Activated CD4-positive, alpha-beta T cell treated with anti-CD3 and anti-CD28 coated beads, Interleukin-2, amount 50 U/mL, for 16 hours (primary cell): ENCODE results near the gene RPS6KA2.

ENCODE experiments used
- DNase-seq: peaks from one replicate; pipeline ENCODE4 v3.0.0-alpha.2; 2020

RPS6KA2 gene

DNA sequence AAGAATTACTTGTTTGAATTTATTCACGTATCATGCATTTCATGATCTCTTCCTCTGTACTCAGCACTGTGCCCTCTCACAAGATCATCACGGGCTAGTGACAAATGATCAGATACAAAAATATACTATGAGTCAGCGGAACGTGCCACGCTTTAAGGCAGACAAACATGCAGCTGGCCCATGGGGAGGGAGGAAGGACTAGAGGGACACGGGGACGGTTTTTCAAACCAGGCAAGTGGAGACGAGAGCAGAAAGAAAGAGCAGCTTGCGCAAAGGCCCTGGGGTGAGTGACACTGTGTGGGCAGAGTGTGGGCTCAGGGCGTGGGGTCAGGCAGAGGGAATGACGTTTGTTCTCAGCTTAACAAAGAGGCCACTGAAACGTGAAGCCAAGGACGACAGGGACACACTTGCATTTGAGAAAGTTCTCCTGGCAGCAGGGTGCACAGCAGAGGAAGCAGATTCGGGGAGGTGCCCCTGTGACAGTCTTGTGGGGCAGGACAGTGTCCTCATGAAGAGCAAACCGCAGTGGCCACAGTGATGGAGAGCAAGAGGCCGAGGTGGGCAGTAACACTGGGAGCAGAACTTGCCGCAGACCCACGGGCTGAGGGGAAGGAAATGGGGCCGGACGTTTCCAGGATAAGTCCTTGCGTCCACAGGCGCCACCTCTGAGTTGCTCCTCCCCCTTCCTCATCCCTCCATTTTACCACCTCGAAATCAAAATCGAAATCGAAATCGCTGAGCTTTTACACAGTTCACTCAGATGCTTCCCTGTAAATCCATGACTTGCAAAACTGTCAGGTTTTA is 6.9 kb upstream of the RPS6KA2 start:
- no peak for DNase-seq

DNA sequence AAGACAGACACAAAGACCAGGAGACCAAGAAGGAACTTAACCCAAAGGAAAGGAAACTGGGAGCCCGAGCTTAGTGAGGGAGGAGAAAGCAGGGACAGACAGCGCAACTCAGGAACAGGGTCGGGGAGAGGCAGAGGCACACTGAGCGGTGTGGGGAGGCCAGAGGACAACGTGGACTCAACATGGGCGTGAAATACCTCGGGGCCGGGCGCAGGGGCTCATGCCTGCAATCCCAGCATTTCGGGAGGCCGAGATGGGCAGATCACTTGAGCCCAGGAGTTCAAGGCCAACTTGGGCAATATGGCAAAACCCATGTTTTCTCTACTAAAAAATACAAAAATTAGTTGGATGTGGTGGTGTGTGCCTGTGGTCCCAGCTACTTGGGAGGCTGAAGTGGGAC is 5.7 kb upstream of the RPS6KA2 start:
- no peak for DNase-seq

DNA sequence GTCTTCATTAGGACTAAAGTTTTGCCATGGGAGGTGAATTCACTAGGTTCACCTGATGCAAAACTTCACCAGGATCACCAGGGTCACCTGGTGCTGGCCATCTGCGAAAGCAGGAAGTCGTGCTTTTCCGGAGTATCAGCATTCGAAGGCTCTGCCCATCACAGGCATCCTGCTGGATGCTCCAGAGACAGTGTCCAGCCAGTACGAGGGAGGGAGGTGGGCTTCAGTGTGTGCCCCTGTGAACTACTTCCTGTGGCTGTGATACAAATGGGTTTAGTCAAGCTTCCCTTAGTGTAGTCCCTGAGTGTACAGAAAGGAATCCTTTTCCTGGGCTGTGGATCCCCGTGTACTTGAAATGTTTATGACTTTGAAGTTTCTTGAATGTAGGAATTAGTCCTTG is 3.4 kb upstream of the RPS6KA2 start:
- no peak for DNase-seq

DNA sequence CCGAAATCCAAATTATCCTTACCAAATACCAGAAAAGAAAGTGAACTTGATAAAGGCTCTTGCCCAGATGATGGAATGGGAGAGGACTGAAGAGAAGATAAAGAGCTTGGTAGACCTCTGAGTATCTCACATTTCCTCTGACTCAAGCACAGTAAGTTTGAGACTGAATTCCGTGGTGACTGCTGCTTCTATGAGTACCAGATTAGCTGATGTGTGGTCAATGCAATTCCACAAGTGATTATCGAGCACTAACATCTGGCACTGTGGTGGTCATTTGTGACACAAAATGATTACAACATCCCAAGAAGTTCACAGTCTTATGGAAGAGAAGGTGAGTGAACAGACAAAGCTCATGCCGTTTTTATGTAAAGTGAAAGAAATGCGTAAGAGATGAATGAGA is 2.6 kb upstream of the RPS6KA2 start:
- peak; percentile 3 for DNase-seq

DNA sequence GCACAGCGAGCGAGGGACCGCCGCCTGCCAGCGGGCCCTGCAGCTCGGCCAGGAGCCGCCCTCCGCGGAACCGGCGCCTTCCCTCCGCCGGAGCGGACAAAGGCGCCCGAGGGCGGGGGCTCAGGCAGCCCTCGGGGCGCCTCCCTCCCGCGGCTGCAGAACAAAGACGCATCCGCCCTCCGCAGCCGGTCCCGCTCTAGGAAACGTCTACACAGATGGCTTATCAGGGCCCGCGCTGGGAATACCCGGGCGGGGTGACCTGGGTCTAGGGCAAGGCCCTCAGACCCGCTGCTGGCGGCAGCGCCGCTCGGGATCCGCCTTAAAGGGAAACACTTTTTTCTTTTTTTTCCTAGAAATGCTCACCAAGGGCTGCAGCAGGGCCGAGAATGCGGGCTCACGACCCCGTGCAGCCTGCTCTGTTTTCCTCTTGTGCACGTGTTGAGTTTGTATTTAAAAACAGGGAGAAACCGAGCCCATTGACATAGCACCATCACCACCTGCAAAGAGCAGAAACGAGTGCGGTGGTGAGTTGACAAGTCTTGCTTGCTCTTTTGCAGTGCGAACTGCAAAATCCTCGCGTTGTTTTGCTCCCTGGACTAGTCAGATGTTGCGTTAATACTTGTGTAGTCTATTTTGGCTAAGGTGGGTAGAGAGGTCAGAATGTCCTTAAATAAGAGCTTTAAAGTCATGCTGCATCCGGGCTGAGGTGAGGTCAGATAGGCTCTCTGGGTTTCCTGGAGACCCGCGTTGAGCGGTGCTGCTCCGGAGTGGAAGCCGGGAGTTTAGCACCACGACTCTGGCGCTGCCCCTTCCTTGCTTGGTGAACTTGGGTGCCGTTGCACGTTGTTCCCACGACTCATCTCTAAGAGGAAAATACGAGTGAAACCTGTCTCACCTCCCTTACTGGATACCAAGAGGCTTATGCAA is 1.1 kb upstream of the RPS6KA2 start:
- peak; percentile 35 for DNase-seq

DNA sequence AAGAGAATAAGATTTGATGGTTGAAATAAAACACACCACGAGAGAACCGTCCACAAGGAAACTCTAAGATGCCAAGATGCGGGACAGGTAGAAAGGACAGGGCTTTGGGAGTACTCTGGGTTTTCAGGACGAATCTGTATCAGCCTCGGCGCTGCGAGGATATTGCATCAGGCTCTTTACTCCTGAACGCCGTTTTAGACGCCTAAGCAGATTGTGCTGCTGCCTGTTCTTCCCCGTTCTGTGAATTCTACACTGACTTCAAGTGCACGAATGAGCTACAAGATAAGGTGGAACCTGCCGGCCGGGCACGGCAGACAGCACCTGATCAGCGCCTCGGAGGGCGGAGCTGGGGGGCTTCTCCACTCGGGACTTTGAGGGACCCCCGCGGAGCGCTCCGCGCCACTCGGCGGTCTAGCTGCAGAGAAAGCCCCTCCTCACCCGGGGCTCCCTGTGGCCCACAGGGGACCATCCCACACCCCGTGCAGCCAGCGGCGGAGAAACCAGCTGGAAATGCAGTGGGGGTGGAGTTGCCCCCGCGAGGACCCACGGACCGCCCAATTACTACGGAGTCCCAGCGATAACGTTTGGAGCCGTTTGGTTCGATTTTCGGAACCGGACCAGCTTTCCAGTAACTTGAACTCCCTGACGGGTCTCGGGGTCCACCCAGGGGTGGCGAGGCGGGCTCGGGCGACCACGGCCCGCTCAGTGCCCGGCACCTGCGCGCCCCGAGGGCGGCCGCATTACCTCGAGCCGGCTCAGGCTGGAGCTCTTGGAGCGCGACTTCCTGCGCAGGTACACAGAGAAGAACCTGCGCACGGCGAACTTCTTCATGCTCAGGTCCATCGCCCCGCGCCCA is 646 bp downstream of the RPS6KA2 start:
- DNase-seq = peak; percentile 6

DNA sequence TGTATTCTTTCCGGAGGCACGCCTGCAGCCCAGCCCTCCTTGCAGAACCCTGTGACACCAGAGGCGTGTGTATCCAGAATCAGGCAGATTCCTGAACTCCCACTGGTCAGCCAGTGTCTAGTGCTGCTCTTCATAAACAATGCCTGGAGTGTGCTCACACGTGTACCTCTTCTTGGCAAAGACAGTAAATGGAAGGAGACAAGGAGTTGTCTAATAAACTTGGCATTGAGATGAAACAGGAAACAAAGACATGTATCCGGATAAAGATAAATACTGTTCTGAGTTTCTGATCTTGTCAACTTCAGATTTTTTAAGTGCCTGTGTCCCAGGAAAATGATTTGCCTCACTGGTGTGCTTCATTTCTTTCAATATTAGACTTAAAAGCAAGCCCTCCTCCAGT is 1.7 kb downstream of the RPS6KA2 start:
- no peak for DNase-seq

DNA sequence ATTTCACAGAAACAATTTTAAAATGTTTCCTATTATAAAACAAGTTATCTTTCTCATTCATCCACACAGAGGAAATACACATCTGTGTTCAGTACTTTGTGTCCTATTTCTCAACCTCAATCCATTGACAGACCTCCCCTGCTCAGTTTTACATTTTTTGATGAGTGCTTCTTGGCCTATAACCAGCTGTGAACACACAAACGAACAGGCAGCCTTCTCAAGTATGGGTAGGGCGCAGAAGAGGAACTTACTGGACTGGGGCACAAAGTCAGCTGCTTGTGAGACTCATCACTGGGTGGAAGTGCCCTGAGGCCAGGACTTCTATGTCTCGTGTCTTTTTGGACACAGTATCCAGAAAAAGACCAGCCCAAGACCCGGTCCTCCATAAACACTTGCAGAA is 2.8 kb downstream of the RPS6KA2 start:
- DNase-seq = no peak

DNA sequence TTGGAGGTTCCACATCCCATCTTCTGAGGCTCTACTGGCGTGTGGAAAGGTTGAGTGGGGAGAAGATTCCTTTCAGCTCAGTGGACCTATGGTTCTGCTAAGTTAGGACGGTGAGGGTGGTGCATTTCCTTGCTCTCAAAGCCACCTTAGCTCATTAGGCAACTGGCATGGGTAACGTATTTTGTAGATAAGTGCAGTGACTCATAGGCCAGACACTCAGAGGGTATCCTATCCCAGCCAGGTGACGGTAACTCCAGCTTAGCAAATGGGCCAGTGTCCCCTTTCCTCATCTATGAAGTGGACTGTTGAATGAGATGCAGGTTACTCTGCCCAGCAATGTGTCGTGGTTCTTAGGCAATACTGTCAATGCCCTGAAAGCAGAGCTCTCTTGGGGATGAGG is 3.7 kb downstream of the RPS6KA2 start:
- DNase-seq = no peak

DNA sequence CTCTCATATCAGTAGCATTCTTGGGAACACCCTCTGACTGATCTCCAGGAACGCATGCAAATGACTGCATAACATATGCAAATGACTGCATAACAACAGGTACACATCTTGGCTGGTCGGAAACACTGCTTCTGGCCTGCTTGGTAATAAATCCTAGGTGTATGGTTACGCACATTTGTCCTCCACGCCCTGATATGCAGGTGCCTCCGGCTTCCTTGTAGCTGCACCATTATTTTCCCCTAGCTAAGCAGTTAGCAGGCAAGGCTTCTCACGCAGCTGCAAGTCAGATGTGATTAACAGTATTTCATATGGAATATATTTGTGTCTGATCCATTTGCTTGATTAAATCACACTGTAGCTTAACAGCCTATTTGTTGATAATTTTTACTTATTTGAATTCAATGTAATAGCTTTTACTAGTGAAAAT is 5.9 kb downstream of the RPS6KA2 start:
- no peak for DNase-seq

DNA sequence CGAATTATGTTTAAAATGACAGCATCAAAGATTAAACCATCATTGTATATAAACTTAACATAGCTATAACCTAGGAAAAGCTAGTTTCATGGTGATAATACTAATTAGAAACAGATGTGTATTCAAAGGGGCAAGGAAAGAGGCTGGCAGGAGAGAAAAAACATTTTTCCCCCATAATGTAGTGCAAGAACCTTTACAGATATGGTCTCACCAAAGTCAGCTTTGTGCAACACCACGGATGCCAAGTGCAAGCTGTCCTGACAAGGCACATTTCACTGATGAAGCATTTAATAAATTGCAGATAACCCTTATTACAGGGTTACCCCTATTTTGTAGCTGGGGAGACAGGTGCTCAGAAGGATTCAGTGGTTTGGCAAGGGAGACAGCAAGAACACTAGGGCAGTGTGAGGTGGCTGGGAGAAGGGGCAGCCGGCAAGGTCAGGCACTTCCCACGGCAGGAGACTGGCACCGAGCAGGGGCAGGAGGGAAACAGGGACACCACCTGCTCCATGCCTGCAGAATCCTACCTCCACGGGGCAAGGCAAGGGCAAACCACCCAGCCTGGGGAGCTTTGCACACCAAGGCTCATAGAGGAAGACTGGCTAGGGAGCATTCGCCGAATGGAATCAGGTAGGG is 6.5 kb downstream of the RPS6KA2 start:
- no peak for DNase-seq

DNA sequence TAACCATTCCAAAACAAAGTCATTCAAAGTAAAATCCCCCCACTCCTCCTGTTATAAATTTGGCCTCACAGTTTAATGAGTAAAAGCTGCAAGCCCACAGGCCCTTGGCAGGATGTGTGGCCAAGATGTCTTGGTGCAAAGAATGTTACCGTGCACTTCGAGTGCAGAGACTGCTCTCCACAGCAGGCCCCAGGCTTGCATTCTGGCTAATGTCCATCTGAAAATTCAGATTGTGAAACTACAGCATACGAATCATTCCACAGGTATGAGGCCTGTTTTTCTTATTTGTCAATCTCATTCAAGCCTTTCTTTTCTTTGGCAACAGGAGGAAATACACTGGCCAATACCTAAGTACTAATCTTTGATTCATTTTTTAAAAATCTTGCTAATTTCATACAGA is 7.1 kb downstream of the RPS6KA2 start:
- DNase-seq = no peak

DNA sequence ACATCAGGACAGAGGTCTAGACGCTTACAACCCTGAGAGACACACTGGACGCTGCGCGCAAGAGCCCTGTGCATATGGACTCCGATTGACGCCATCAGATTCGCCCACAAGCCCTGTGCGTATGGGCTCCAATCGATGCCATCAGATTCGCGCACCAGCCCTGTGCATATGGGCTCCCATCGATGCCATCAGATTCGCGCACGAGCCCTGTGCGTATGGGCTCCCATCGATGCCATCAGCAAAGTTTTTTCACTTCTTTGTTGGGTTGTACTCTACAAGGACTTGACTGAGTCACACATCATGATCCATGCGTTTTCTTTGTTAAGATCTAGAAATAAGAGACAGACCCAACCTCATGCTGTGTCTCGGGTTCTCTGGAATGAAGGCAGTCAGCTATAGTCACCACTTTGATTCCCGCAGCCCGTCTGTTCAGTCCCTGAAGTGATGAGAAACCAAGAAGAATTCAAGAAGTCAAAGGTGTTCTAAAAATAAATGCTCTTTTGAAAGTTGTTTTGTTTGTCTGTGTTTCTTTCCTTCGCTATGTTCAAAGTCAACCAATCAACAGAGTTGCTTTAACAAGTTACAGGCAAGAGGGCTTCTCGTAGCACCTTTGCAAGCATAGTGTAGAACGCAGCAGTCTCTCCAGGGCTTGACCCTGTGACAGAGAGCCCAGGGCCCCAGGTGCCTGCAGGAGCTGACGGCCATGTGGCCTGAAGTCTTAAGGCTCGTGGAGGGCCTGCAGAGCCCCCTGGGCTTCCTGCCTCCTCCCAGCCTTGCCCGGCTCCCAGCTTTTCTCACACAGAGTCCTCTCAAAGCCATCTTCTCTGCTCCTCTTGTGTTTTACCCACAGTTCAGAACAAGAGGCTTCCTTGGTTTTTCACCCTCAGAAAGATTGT is 7.9 kb downstream of the RPS6KA2 start:
- no peak for DNase-seq

DNA sequence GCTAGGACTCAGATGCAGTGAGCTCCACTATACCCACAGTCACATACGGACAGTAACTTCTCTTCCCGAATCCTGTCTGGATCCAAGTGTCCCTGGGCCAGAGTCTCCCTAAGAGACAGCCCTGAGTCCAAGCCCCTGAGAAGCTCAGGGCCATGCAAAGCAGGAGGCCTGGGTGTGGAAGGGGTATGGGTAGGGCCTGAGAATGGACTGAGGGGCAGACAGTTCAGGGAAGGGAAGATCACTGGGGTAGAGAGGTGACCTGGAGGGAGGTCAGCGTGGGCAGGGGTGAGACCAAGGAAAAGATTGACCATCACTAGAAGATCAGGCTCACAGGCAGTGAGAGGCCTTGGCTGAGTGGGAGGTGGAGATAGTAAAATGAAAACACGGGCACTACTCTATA is 8.8 kb downstream of the RPS6KA2 start:
- no peak for DNase-seq

DNA sequence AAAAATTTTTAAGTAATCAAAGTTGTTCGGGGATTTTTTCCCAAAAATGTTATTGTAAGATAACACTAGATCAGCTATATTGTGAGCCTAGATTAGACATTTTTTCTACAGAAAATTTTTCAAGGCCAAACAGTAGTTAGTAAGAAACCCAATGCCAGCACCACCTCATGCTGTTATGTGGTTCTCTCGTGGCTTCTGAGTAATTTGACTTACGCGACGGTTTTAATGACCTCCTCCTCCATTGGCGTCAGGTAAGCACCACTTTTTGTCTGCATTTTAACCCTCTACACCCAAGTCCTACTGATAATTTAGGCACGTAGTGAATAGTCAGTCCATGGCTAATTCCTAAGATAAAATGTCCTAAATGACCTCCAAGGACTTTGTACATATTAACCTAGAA is 9.7 kb downstream of the RPS6KA2 start:
- DNase-seq = no peak

DNA sequence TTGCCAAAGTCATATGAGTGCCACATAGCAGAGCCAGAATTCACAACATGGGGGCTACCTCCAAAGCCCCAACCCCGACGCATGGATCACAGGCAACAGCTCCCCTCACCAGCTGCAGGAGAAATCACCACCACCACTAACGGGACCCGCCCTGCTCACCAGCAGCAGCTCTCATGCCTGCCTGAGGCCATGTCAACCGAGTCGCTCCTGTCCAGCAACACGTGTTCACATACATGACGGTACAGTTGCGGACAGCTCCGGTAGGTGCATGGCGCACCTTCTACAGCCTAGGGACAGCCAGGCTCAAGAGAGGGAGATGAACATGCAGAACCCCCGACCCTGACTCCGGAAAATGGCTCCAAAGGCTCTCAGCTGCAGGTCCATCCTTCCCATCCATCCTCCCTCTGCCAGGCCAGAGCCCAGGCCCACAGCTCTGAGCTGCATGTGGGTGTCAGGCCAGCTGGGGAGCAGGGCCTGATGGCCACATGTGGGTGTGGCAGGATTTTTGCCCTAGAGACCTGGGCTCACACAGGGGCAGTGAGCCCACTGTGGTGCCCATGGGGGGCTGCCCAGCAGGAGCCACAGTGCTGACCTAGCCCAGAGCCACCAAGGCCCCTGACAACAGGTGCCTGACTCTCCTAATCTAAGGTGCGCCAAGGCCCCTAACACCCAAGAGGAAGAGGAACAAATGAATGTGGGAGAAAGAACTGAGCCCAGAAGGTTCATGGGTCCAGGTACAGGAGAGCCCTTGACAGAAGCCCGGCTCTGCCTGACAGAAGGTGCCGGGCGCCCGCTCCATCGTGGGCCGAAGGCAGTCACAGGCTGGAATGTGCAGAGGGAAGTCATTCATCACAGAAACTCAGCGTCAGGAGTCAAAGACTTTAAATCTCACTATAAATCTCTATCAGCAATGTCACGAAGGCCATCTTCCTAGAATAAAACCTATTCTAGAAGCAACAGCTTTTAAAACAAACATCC is 10.5 kb downstream of the RPS6KA2 start:
- DNase-seq = no peak

DNA sequence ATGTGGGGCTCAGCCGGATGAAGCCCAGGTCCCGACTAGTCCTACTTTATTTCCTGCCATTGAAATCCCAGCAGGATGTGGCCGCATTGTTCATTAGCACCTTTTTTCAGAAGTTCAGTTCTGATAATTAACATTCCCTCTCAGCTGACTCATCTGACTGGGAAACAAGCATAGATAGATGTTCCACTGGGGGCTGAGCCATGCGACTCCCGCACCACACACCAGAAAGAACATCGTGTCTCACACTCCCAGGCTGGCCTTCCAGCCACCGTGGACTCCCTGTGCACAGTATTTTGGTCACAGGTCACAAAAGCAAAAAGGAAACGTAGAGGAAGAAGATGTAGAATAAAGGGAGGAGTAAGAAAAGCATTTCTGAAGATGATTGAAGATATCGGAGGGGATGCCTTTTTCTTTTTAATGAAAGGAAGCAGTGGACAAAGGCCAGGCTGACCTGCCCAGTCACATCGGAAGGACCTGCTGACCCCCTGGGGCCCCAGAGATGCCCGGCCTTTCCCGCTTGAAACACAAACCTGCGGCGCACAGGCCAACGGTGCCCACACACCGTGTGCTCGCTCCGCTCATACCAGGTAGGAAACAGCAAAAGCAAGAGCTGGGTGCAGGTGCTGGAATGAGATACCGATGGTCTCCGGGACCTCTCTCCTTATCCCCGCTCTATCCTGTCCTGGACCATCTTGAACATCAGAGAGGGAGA is 11.8 kb downstream of the RPS6KA2 start:
- no peak for DNase-seq

DNA sequence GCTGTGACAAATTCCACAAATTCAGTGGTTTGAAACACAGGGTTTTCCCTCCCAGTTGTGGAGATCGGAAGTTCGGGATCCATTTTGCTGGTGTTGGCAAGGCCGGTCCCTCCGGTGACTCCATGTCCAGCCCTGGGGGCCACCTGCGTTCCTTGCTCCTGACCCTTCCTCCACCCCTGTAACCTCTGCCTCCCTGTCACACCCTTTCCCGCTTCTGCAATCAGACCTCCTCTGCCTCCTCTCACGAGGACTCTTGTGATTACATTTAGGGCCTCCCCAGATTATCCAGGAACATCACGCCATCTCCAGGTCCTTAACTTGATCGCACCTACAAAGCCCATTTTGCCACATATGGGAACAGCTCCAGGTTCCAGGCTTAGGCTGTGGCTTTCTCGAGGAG is 12.5 kb downstream of the RPS6KA2 start:
- no peak for DNase-seq

DNA sequence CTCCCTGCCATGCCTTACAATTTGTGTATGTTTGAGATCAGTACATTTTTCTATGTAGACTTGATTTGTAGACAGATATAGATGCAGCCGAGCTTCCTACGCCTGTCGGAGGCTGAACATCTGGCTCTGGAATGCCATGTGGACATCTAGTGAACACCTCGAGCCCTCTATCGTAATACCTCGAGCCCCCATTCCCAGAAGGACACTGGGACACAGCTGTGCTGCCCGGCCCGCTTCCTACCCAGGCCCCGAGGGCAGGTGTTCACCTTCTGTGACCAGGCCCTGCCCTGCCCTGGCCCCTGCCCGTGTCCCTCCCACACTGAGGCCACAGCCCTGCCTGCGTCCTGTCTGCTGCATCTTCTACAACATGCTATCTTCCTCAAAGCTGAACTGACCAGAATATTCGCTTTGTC is 12.9 kb downstream of the RPS6KA2 start:
- no peak for DNase-seq

DNA sequence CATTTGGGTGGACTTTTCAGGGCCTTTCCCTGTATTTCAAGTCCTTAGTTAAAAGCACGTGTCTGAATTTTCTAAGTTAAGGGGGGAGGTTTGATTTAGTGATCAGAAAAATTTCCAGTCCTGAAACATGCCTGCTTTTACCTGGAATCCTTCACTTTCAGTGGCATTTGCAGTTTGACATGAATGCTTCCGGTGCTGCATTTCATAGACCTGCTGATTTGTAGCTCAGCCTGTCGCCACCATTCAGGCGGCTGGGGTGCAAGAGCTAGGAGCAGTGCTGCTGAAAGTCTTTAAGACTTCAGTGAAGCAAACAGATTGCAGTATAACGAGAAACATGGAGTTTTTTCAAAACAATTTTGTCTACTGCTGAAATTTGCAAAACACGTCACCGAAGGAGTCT is 14.0 kb downstream of the RPS6KA2 start:
- DNase-seq = no peak
